Kasumi-1 (cell line): ENCODE results near the gene SGMS1.

ENCODE experiments used
- DNase-seq, 2 experiments: peaks; one replicate each; lab custom pipeline; 2025; lab: John Stamatoyannopoulos, UW

SGMS1 gene

GRCh38 chr10:50260791-50261281 is 362.9 kb downstream of the SGMS1 start:
- DNase-seq = peak; percentile 79 to 91
